ENCODE measurements around the gene GTF2A1.
"Not testable (repeated sequence)": the region's sequence is repeated elsewhere in the genome, so short reads cannot be mapped to it uniquely, and the experiment has no call there.

Gene GTF2A1

DNA sequence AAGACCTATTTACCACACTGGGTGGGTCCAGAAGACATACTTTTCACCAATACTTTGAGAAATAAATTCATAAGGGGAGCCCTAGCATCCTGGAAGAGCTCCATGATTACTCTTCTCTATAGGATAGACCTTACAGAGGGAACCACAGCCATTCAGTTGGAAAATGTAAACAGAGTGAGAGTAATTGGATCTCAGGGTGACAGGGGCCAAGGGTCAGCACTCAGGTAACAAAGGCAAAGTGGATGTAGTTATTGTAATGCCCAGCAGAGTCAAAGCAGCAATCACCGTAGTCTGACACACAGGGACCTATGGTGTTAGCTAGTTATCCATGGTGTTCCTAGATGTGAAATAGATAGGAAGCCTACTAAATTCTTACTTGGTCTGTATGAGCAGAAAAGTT is 10.8 kb upstream of the GTF2A1 start:
- DNase-seq (ENCODE audit: low read depth, low spot score), result peak; percentile 39

DNA sequence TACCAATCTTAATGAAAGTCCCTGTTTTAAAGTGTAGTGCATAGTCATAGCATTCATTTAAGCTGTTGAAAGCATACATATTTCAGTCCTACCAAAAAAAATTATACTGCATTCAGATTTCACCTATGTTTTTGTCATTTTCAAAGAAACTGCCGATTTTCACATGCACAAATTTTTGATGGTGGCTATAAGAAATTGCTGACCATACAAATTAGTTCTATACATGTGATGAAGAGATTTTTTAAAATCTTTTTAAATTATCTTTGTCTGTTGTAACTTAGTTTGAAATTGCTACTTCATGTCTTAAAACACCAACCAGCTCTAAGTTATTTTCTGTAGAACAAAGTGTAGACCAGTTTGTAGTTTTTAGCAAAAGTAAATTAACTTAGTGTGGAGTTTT is 3.5 kb upstream of the GTF2A1 start:
- DNase-seq (ENCODE audit: low read depth, low spot score), result no peak

DNA sequence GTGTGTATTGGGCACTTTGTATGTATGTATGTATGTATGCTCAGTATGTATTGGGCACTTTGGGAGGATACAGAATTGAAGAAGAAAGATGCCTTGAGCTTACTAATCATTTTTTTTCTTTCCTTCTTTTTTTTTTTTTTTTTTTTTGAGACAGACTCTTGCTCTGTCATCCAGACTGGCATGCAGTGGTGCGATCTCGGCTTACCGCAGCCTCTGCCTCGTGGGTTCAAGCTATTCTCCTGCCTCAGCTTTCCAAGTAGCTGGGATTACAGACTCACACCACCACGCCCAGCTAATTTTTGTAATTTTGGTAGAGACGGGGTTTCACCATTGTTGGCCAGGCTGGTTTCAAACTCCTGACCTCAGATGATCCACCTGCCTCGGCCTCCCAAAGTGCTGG is 3.0 kb upstream of the GTF2A1 start:
- not testable (repeated sequence) for DNase-seq (ENCODE audit: low read depth, low spot score)

DNA sequence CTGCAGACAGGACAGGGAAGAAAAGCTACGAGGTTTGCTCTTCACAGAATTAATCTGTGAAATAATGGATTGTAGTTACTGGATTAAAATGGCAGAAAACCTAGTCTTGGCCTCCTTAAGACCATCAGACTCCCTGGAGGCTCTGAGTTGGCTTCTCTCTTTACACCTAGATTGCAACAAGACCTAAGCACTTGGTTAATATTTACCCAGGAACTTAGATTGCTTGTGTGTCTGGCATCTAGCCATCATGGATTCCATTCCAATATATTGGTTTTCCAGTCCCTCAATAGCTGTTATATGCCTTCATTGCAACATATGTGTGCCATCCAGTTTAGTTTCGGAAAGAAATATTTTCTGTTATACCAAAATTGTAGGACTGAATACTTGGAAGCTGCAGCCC is 1.9 kb upstream of the GTF2A1 start:
- DNase-seq (ENCODE audit: low read depth, low spot score), result no peak

DNA sequence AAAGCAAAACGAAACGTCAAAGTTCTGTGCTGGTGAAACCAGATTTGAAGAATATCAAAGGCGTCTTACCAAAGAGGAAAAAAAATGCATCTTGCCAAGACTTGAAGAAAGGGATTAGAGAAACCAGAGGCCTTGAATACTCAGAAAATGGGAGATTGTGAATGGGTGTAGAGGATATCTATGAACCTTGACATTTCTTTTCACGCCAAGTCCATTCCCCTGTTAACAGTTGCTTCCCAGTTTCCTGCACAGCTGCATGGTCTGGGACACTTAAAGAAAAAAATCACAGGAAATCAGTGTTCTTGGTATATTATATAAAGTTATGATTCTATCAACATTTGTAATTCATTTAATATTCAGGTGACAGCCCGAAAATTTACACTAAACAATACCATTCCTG is 1.4 kb upstream of the GTF2A1 start:
- no peak for DNase-seq (ENCODE audit: low read depth, low spot score)

DNA sequence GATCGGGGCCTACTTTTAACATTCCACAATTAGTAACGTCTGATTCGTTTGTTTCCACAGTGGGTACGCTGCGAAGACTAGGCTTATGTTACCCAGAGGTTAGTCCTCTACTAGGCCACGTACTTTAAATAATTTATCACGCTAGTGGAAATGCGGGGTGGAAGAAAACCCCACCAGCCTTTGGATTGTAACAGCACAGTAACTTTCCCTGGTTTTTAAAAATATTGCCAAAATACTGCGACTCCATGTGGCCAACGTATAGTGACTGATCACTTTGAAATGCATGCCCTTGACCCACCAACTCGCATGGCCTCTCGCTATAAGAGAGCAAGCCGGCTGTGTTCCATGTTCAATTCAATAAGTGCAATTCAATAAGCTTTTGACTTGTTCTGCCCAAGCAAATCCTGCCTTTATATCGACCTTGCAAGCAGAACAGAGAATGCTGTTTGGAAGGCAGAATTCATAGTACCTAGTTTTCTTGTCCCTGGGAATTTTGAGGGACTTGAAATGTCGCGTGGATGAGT is 882 bp upstream of the GTF2A1 start:
- DNase-seq (ENCODE audit: low read depth, low spot score), result no peak

DNA sequence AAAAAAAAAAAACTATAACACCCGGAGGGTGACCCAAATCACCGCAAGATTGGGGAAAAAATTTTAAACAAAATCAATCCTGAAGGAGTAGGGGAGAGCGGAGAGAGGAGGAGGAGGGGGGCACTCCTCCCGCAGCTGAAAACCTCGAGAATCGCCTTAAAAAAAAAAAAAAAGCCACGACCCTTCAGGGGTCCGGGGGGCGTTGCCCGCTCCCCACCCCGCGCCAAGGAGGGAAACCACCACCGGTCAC is 254 bp downstream of the GTF2A1 start:
- no peak for DNase-seq (ENCODE audit: low read depth, low spot score)

DNA sequence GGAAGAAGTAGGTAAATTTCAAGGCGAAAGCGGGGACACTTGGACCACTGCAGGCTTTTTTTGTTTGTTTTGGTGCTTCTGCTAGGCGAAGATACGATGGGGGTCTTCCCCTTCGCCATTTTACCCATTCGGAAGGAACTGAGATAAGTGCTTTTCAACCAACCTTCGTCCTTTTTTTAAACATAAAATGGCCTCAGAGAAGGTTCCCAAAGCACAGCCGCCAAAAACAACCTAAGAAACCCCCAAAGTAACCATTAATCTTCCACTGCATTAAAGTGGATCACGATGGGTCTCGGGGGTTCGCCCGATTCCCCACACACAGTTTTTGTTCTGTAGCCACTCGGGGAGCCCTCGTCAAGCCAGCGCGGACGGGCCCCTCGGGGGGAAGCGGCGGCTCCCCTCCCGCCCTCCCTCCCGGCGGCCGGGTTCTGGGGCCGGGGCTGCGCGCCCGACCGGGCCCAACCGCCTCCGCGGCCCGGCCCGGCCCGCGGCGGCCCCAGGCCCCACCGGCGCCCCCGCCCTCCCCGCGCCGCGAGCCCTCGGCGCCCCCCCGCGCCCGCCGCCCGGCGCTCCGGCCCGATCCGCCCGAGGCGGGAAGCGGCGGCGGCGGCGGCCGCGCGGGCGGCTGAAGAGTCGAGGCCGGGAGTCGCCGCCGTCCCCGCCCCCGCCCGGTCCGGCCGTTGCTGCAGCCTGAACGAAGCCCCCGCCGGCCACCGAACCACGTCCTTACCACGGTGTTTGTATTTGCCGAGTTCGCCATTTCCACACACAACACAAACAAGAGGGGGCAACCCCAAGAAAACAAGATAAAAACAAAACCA is 790 bp downstream of the GTF2A1 start:
- no peak for DNase-seq (ENCODE audit: low read depth, low spot score)

DNA sequence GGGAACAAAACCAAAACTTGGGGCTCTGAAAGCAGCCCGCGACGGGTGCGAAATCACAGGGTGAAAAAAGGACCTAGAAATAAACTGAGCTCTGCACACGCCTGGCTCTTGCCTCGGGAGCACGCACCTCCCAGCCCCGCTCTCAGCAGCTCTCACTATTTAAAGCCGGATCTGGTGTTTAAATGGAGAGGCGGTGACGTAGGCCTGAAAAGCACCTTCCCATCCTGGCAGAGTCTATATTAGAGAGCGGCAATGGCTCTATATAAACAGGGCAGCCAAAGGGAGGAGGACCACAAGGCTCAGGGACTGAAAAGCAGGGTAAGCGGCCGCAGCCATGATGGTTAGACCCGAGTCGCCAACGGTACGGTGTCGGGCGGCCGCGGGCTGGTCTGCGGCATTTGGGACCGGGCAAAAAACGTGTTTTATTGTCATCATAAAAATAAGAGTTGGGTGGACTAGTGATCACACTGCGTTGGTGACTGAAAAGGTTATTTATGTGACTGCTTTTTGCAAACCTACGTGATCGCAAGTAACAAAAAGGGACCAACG is 1.5 kb downstream of the GTF2A1 start:
- DNase-seq (ENCODE audit: low read depth, low spot score), result peak; percentile 97

DNA sequence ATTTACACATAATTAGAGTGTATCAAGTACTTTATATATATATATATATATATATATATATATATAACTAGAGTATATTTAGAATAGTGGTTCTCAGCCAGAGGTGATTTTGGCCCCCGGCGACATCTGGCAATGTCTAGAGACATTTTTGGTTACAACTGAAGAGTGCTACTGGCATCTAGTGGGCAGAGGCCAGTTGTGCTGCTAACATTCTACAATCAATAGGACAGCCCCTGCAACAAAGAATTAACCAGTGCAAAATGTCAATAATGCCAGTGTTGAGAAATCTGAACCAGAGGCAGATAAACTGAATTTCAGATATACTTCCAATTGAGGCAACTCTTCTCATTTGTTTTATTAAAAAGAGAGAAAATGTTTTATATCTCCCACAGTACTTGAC is 8.9 kb downstream of the GTF2A1 start:
- no peak for DNase-seq (ENCODE audit: low read depth, low spot score)

DNA sequence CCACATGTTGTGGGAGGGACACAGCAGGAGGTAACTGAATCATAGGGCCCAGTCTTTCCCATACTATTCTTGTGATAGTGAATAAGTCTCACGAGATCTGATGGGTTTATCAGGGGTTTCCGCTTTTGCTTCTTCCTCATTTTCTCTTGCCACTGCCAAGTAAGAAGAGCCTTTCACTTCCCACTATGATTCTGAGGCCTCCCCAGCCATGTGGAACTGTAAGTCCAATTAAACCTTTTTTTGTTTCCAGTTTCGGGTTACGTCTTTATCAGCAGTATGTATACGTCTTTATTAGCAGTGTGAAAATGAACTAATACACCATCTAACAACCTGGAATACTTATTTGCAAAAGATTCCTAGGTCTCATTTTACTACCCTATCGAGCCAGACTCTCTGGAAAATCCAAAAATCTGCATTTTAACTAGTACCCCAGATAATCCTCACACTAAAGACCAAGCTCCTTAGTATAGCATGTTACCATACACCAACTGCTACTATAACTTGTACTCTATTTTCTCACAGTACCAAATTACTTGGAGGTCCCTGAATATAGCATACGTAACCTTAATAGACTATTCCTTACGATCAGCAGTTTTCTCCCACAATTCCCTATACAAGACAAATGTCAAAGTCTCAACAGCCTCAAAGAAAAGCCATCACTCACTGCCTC is 11.5 kb downstream of the GTF2A1 start:
- DNase-seq (ENCODE audit: low read depth, low spot score), result no peak

DNA sequence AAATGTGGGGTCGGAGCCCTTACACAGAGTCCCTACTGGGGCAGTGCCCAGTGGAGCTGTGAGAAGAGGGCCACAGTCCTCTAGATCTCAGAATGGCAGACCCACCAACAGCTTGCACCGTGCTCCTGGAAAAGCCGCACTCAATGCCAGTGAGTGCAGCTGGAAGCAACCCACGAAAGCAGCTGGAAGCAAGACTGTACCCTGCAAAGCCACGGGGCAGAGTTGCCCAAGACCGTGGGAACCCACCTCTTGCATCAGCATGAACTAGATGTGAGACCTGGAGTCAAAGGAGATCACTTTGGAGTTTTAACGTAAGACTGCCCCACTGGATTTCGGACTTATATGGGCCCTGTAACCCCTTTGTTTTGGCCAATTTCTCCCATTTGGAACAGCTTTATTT is 12.3 kb downstream of the GTF2A1 start:
- no peak for DNase-seq (ENCODE audit: low read depth, low spot score)

DNA sequence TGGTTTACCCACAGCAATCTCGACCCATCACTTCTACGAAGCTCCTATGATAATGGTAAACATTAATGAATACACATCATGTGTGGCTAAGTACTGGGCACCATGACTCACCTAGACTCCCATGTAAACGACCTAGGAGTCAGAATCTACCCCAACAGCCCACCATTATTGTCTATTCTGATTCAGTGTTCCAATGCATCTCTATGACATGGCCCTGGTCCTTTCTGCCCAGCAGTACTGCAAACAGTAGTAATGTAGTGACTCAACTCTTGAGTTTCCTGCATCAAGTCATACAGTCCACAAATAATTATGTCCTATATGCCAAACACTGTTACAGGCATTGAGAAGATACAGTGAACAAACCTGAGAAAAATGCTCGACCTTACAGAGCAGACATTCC is 14.6 kb downstream of the GTF2A1 start:
- DNase-seq (ENCODE audit: low read depth, low spot score), result no peak

DNA sequence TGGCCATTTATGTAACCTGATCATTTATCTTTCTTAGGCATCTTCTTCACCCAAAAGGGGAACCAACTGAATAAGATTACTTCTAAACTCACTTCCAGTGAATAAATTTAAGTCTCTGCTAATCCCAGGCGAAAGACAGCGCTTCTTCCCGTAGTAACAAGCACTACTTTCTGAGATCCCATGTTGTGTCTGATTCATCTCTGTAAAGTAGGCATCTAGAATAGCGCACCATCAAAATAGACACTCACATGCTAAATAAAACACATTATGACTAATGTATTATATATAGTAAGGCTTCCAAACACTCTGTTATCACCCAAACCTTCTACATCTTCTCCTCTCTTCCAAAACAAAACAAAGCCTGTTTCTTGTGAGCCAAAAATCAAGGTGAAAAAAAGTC is 15.1 kb downstream of the GTF2A1 start:
- DNase-seq (ENCODE audit: low read depth, low spot score), result no peak

DNA sequence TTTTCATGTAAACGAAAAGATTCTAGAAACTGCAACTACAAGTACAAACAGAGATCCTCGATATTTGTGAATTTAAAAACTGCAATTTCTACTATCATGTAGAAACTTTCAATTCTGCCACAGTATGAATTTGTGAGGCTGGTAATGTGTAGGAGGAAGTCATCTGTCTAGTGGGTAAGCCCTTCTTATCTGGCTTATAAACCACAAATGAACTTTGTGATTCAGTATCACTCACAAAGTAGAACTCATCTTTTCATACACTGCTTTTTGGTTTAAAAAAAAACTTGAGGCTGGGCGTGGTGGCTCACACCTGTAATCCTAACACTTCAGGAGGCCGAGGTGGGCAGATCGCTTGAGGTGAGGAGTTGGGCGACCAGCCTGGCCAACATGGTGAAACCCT is 20.7 kb downstream of the GTF2A1 start:
- DNase-seq (ENCODE audit: low read depth, low spot score), result no peak

DNA sequence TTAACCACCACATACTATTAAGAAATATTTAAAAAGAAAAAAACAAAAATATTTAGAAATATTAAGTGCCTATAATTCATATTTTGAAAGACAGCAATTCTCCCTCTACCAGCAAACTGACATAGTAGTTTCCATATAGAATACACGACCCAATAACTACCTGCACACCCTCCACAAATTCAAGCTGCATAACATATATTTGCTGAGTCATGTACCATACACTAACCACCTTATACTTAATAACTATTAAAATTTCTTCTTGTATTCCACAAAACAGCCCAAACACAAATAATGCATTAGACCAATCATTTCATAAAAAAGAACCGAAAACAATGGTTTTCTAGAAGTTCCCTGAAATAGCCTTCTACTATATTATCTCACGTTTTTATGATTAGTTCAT is 21.7 kb downstream of the GTF2A1 start:
- DNase-seq (ENCODE audit: low read depth, low spot score), result no peak

DNA sequence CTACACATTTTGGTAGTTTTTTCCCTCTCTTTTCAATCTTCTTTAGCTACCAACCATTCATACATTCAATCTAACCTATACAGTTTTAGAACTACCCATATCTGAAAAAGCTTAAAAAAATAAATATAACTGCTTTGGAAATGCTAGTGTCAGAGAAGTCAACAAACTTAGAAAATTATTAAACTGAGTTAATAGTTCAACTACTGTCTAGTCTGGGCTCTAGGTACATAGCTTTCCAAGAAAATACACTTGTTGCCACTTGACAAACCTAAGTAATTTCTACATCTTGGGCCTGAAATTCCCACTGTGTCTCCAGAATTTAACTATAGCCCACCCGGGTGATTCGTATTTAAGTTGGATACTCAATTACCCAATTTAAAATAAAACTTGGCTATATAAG is 22.1 kb downstream of the GTF2A1 start:
- DNase-seq (ENCODE audit: low read depth, low spot score), result no peak

DNA sequence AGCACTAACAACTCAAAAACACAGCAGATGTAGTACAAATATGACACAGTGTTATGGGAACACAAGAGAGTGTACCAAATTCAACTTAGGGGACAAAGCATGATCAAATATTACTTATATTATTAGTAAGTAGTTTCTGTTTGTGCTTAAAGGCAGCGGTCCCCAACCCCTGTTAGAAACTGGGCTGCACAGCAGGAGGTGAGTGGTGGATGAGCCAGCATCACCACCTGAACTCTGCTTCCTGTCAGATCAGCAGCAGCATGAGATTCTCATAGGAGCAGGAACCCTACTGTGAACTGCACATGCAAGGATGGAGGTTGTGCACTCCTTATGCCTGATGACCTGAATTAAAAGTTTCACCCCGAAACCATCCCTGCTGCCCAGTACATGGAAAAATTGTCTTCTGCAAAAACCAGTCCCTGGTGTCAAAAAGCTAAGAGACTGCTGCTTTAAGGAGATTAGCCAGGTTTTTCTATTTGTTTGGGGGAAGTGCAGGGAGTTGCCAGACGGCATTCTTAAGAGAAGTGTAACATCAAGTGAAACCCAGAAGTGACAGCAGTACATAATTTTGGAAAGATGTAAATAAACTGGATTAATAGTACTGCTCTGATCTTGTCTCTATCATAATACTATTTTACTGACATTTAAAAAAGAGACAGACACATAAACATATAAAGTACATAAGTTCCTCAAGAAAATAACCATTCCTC is 26.7 kb downstream of the GTF2A1 start:
- no peak for DNase-seq (ENCODE audit: low read depth, low spot score)

DNA sequence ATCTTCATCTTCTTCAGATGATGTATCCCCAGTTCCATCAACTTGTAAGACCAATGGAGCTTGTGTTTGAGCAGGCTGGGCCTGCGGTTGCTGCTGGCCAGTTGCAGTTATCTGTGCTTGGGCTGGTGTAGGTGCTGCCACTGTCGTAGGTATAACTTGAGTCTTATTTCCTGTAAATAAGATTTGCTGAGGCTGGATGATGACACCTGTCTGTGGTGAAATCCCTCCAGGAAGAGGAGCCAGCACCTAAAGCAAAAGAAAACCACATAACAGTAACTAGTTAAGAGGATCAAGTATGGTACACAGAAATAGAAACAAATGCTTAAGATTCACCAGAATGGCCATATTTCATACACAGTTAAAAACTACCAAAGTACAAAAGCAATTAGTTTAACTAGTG is 28.2 kb downstream of the GTF2A1 start:
- DNase-seq (ENCODE audit: low read depth, low spot score), result no peak

DNA sequence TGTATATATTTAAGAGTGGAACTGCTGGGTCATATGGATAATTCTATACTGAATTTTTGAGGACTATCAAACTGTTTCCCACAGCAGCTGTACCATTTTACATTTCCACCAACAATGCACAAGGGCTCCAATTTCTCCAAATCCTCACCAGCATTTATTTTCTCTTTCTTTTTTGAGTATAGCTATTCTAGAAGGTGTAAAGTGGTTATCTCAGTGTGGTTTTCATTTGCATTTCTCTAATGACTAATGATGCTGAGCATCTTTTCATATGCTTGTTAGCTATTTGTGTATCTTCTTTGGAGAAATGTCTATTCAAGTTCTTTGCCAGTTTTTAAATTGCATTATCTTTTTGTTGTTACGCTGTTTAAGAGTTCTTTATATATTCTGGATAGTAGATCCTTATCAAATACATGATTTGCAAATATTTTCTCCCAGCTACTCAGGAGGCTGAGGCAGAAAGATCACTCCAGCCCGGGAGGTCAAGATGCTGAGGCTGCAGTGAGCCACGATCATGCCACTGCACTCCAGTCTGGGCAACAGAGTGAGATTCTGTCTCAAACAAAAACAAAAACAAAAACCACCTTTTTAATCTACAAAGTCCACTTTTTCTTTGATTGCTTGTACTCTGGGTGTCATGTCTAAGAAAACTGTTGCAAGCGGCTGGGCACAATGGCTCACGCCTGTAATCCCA is 32.8 kb downstream of the GTF2A1 start:
- no peak for DNase-seq (ENCODE audit: low read depth, low spot score)

DNA sequence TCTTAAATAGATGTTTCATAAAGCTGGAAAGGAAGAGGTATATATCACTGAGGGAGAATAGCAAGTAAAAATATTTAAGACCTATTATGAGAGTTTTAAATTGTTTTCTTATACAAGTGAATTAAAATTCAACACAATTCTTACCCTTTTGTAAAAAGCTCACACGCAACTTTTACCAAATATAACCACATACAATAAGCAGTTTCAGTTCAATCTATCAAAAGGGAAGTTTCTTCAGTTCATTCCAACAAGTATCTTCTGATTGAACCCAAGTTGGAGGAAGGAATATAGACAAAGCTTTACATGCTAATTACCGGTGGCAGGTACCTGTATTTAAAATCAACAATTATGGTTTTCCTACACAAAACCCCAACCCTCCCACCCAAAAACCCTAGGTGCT is 41.1 kb downstream of the GTF2A1 start:
- no peak for DNase-seq (ENCODE audit: low read depth, low spot score)

DNA sequence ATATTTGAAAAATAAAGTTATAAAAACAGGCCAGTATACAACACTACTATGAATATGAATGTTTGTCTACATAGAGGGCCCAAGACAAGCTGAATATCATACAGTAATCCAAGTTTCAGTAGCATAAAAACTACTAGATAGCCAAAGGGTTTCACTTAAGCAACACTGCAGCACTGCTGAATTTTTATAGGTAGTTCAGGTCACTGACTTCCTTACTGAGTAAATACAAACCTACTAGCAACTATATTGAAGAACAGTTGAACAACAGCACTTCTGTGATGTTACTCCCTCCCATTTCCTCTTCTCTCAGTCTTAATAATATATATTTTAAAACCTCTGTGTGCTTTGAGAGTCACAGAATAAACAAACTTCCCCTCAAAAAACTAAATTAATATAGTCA is 42.7 kb downstream of the GTF2A1 start:
- DNase-seq (ENCODE audit: low read depth, low spot score), result no peak

Data from ELF-1 (cell line).